K562 treated with DMSO at 1 percent for 12 hours (cell line): ENCODE measurements around the gene HS2ST1. TPM values are rescaled to one million over a fixed set of nuclear protein-coding genes. Genes with fewer than 3 reads are reported as not detected.

Source experiments
- total RNA-seq: library from RNA; unstranded; fragments of 300-600 nt; gene quantifications from 2 replicates; pipeline ENCODE4 v1.2.3, GENCODE V29; 2022; ENCODE audit not compliant: insufficient read depth

The HS2ST1 gene
- total RNA-seq: 4.9 and 22.4 TPM in 2 replicates

DNA sequence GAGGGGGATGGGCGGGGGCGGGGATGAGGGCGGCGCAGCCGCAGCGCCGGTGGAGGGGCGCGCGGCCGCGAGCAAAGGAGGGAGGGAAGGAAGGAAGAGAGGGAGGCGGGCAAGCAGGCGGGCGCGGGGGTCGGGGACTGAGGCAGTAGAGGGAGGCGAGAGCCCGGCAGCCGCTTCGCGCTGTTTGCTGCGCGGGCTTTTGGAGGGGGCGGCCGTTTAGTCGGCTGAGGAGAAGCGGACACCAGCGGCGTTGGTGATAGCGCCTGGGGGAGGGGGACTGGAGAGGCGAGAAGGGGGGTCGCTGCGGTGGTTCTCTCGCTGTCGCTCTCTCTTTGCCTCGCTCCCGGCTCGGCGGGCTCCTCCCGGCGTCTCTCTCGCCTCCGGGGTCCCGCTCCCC is at the start of gene HS2ST1:
Gene HS2ST1, plus strand, starts transcription at position 35 of the 397 bp plus-strand sequence.

DNA sequence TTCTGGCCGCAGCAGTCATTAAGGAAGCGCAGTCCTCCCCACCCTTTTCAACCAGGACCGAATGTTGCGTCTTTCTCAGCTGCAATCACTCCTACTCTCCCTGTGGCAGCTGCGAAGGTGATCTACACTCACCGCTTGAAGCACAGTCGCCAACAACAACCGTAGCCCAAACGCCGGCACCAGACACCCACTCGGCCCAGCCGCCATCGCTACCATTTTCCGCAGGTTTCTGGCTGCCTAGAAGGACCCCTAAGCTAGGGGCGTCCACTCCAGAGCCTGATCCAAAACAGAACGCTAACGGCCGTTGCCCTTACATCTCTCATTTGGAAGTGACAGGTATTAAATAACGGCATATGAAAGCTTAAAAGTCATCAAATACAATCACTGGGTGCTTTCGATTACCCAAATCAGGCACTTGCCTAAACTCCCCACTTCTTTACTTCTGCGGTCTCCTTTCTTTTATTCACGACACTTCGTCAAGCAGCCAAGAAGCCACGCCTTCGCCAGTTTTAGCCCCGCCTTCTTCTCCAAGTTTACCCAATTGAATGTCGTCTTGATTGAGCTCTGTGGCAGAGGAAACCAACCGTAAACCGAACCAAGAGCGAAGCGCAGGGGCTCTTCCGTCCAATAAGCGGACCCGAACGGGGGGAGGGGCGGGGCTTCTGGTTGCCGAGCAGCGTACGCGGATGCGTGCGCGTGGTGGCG is 387 bp upstream of the HS2ST1 start, which contains the start of gene SELENOF:
Gene SELENOF, minus strand, starts transcription at position 231 of the 705 bp plus-strand sequence. Its CDS starts 15 bp downstream, at position 216.

Other genes with a start within 250 kb of the HS2ST1 start
- 10.0 and 24.5 TPM in 2 replicates for gene SH3GLB1, start 210.1 kb upstream of the HS2ST1 start, total RNA-seq
- 118 and 168 TPM in 2 replicates for gene SELENOF, start 509 bp upstream of the HS2ST1 start, total RNA-seq